HG02588 (cell line): Measurements from ENCODE around the gene CLIP1.
"Not testable (repeated sequence)": the region's sequence is repeated elsewhere in the genome, so short reads cannot be mapped to it uniquely, and the experiment has no call there.

Experiments
- ATAC-seq: cut with Tn5 transposase; IDR thresholded peaks from one replicate; pipeline ENCODE4 v1.9.1; 2021; ENCODE audit warnings: mild to moderate bottlenecking, moderate library complexity; ENCODE audit not compliant: unreplicated experiment

CLIP1 gene

GRCh38 chr12:122421821-122422729, at the start of gene CLIP1:
Gene CLIP1, minus strand, starts transcription at chr12:122422669. Its CDS starts 42,217 bp downstream, at chr12:122380452.
- ATAC-seq = peak; percentile 49

DNA sequence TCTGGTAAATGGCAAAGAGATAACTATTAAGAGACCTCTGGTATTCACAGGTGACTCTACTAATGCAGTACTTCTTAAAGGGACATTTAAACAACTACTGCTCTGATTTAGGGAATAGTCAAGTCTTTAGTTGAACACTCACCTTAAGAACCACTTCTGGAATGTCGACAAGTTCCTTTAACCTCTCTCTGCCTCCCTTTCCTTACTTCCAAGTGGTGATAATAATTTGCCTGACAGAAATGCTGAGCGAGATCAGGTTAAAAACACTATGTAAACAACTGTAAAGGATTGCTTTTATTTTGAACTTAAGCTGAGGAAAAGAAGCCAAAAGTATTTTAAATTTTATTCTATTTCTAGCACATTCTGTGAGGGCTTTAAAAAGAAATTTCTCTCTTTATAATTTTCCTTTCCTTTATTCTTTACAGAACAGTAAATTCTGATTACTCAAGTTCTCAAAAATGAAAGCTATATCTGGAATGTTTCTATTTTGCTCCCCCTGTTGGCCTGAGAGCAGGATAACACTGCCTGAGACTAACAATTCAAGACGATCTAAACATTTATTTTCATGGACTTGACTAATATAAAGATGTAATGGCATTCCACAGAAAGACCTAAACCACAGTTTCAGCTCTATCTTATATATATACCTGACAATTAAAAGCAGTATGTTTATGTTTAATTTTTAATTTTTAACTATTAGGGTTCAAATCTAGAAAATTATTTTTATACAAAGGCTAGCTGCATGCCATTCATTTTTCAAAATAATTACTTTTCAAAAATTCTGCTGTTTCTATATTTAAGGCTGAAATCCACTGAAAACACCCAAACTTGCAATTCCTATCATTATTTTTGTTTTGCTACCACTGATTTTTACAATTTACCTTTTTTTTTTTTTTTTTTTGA, 49.1 kb upstream of the CLIP1 start:
- no peak for ATAC-seq

- not testable (repeated sequence) for ATAC-seq
Measured at GRCh38 chr12:122470576-122470975, 48.1 kb upstream of the CLIP1 start.

DNA sequence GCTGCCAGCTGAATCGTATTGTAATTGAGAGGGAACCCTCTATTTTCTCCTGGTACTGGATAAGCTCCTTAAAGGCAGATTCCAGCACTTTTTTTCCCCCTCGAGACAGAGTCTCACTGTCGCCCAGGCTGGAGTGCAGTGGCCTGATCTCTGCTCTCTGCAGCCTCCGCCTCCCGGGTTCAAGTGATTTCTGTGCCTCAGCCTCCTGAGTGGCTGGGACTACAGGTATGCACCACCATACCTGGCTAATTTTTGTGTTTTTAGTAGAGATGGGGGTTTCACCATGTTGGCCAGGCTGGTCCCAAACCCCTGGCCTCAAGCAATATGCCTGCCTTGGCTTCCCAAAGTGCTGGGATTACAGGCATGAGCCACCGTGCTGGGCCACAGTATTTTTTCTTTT, 47.4 kb upstream of the CLIP1 start:
- not testable (repeated sequence) for ATAC-seq

DNA sequence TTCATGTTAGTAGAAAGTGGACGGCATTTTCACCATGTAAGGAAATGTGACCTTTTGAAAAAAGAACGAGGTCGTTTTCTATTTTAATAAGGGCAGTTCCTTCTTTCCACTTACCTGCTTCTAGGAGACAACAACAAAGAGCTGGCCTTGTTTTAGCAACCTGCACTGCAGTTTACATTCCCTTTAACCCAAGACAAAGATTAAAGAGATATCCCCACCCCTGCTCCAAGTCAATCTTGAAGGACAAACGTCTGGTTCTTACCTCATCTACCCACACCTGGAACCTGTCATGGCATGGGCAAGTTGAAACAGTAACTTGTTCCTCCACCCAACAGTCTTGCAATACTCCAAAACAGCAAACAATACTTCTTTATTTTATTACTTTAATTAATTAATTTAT, 45.5 kb upstream of the CLIP1 start:
- no peak for ATAC-seq

DNA sequence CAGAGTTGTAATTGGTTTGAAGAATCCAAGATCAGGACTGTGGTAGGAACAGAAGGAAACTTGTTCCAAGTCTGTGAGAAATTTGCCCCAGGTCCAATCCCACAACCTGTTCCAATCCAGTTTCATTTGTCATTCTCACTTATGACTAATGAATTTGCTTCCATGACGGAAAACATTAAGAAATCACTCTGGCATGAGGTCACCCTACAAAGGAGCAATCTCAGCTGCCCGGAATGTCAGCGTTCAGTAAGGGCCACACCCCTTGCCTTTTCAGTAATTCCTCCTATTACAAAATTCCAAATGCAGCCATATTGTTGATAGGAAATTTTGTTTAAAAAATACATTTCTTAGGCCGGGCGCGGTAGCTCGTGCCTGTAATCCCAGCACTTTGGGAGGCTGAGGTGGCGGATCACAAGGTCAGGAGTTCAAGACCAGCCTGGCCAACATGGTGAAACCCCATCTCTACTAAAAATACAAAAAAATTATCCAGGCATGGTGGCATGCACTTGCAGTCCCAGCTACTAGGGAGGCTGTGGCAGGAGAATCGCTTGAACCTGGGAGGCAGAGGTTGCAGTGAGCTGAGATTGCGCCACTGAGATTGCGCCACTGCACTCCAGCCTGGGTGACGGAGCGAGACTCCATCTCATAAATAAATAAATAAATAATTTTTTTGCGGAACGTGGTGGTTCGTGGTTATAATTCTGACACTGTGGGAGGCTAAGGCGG, 42.0 kb upstream of the CLIP1 start:
- ATAC-seq = not testable (repeated sequence)

- ATAC-seq = no peak
Measured at GRCh38 chr12:122460641-122461040, 38.2 kb upstream of the CLIP1 start.

DNA sequence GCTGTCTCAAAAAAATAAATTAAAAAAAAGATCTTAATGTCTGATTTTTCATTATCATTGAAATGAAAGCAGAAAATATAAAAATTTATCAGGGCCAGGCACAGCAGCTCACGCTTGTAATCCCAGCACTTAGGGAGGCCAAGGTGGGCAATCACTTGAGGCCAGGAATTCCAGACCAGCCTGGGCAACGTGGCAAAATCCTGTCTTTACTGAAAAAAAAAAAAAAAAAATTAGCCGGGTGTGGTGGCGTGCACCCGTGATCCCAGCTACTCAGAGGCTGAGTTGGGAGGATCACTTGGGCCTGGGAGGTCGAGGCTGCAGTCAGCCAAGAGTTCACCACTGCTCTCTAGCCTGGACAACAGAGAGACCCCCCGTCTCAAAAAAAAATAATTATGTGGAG, 37.6 kb upstream of the CLIP1 start:
- no peak for ATAC-seq

- no peak for ATAC-seq
Measured at GRCh38 chr12:122459211-122459610, 36.7 kb upstream of the CLIP1 start.

DNA sequence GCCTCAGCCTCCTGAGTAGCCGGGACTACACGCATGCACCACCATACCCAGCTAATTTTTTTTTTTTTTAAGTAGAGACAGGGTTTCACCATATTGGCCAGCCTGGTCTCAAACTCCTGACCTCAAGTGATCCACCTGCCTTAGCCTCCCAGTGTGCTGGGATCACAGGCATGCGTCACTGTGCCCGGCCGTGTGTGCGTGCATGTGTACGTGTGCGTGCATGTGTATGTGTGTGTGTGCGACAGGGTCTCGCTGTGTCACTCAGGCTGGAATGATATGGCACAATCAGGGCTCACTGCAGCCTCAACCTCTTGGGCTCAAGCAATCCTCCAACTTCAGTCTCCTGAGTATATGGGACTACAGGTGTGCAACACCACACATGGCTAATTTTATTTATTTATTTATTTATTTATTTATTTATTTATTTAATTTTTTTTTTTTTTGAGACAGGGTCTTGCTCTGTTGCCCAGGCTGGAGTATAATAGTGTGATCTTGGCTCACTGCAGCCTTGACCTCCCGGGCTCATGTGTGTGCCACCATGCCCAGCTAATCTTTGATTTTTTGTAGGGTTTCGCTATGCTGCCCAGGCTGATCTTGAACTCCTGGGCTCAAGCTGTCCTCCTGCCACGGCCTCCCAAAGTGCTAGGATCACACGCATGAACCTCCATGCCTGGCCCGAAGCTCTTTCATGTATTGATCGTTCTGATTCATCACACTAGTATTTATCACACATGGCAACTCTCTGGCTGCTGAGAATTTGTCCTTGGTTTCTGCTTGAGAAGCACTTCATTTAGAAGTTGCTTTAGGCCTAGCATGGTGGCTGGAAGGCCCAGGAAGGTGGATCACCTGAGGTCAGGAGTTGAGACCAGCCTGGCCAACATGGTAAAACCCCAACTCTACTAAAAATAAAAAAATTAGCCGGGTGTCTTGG, 35.9 kb upstream of the CLIP1 start:
- ATAC-seq = no peak

DNA sequence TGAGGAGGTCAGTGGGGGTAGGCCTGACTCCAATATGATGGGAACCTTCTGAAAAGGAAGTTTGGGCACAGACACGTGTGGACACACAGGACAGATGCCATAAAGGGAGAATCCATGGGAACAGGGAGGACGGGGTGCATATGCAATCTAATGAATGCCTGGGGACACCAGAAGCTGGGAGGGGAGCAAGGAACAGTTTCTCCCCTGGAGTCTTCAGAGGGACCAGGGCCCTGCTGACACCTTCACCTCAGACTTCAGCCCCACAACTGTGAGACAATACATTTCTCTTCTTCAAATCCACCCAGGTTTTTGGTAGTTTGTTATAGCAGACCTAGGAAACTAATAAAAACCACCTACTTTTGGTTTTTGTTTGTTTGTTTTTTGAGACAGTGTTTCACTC, 35.2 kb upstream of the CLIP1 start:
- no peak for ATAC-seq

DNA sequence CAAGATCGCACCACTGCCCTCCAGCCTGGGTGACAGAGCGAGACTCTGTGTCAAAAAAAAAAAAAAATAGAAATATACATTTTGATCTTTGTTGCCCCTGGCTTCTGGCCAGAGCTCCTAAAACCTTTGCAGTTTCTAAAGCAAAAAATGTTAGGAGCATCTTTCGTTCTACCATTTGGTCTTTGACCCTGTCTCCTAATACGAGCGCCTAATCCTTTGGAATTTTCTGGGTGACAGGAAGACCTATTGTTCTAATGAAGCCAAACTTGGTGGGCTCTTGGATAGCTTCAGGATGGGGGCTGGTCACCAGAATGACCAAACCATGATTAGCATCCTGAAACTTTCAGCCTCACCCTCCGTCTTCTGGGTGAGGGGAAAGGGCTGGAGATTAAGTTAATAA, 32.3 kb upstream of the CLIP1 start:
- no peak for ATAC-seq

DNA sequence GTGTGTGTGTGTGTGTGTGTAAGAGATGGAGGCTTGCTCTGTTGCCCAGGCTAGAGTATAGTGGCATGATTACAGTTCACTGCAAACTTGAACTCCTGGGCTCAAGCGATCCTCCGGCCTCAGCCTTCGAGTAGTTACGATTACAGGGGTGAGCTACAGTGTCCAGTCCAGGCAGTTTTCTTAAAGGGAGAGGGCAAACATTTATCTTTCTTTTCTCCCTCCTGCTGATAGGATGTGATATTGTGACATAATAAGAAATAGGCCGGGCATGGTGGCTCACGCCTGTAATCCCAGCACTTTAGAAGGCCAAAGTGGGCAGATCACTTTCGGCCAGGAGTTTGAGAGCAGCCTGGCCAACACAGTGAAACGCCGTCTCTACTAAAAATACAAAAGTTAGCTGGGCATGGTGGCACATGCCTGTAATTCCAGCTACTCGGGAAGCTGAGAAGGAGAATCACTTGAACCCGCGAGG, 31.8 kb upstream of the CLIP1 start:
- ATAC-seq = no peak

GRCh38 chr12:122452701-122453285, 30.3 kb upstream of the CLIP1 start:
- ATAC-seq = no peak

DNA sequence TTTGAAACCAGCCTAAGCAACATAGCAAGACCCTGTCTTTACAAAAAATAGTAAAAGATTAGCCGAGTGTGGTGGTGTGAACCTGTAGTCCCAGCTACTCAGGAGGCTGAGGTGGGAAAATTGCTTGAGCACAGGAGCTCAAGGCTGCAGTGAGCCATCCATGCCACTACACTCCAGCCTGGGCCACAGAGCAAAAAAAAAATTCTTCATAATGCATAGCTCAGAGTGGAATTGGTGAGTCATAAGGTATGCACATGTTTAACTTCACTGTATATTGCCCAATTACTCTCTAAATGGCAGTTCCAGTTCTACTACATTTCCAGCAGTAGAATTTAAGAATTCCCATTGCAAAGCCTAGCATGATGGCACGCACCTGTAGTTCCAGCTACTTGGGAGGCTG, 26.8 kb upstream of the CLIP1 start:
- ATAC-seq = no peak

GRCh38 chr12:122447825-122448224, 25.4 kb upstream of the CLIP1 start:
- not testable (repeated sequence) for ATAC-seq

DNA sequence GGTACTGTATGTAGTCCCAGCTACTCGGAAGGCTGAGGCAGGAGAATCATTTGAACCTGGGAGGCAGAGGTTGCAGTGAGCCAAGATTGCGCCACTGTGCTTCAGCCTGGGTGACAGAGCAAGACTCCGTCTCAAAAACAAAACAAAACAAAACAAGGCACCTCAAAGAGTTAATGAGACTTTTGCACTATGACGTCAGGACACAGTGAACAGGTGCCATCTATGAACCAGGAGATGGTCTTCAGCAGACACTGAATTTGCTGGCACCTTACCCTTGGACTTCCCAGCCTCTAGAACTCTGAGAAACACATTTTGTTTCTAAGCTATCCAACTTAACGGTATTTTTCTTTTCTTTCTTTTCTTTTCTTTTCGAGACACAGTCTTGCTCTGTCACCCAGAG, 23.9 kb upstream of the CLIP1 start:
- not testable (repeated sequence) for ATAC-seq

DNA sequence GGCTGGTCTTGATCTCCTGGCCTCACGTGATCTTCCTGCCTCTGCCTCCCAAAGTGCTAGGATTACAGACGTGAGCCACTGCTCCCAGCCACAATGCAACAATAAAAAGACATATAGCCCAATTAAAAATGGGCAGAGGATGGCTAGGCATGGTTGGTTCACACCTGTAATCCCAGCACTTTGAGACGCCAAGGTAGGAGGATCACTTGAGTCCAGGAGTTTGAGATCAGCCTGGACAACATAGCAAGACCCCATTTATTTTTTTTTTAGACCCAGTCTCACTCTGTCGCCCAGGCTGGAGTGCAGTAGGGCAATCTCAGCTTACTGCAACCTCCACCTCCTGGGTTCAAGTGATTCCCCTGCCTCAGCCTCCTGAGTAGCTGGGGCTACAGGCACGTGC, 21.6 kb upstream of the CLIP1 start:
- not testable (repeated sequence) for ATAC-seq

DNA sequence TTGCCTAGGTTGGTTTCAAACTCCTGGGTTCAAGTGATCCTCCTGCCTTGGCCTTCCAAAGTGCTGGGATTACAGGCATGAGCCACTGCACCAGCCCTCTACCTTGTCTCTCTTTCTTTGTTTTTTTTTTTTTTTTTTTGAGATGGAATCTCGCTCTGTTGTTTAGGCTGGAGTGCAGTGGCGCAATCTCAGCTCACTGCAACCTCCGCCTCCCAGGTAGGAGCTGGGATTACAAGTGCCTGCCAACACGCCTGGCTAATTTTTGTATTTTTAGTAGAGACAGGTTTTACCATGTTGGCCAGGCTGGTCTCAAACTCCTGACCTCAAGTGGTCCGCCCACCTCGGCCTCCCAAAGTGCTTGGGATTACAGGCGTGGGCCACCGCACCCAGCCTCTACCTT, 16.4 kb upstream of the CLIP1 start:
- not testable (repeated sequence) for ATAC-seq
